Measurements from ENCODE around the gene PKN3.
"Not testable (repeated sequence)": the region's sequence is repeated elsewhere in the genome, so short reads cannot be mapped to it uniquely, and the experiment has no call there.

PKN3 gene

GRCh38 chr9:128702445-128702948 is at the start of gene PKN3:
Gene PKN3, plus strand, starts transcription at chr9:128702503. Its CDS starts 413 bp downstream, at chr9:128702916.
- DNase-seq = peak; percentile 76

GRCh38 chr9:128653908-128654307 is 48.4 kb upstream of the PKN3 start:
- DNase-seq = no peak

- DNase-seq = no peak
Measured at GRCh38 chr9:128654481-128654880, 47.8 kb upstream of the PKN3 start.

GRCh38 chr9:128656416-128657343 is 45.6 kb upstream of the PKN3 start, which contains the start of gene DYNC2I2:
Gene DYNC2I2, minus strand, starts transcription at chr9:128656847. Its CDS starts 121 bp downstream, at chr9:128656726.
- DNase-seq = peak; percentile 86

- no peak for DNase-seq
Measured at GRCh38 chr9:128657344-128657704, 45.0 kb upstream of the PKN3 start.

GRCh38 chr9:128657796-128658195 is 44.5 kb upstream of the PKN3 start:
- DNase-seq = no peak

GRCh38 chr9:128666481-128666941 is 35.8 kb upstream of the PKN3 start:
- DNase-seq = peak; percentile 53

- no peak for DNase-seq
Measured at GRCh38 chr9:128669786-128670185, 32.5 kb upstream of the PKN3 start.

GRCh38 chr9:128675382-128675781 is 26.9 kb upstream of the PKN3 start:
- DNase-seq = no peak

- DNase-seq = no peak
Measured at GRCh38 chr9:128677794-128678193, 24.5 kb upstream of the PKN3 start.

GRCh38 chr9:128683340-128684064 is 18.8 kb upstream of the PKN3 start:
- DNase-seq = peak; percentile 87

- no peak for DNase-seq
Measured at GRCh38 chr9:128684065-128684324, 18.3 kb upstream of the PKN3 start.

GRCh38 chr9:128684325-128685199 is 17.7 kb upstream of the PKN3 start:
- DNase-seq = peak; percentile 88

- DNase-seq = no peak
Measured at GRCh38 chr9:128685636-128686489, 16.4 kb upstream of the PKN3 start.

GRCh38 chr9:128687453-128687852 is 14.8 kb upstream of the PKN3 start:
- no peak for DNase-seq

- peak; percentile 88 for DNase-seq
Measured at GRCh38 chr9:128688501-128689292, 13.6 kb upstream of the PKN3 start, which contains the start of gene SET. Gene SET, plus strand, starts transcription at chr9:128689222. Its CDS starts 361 bp downstream, at chr9:128689583.

- peak; percentile 56 for DNase-seq
Measured at GRCh38 chr9:128689293-128689774, 13.0 kb upstream of the PKN3 start.

- peak; percentile 36 for DNase-seq
Measured at GRCh38 chr9:128689820-128690683, 12.3 kb upstream of the PKN3 start.

- no peak for DNase-seq
Measured at GRCh38 chr9:128690684-128691034, 11.6 kb upstream of the PKN3 start.

- DNase-seq = not testable (repeated sequence)
Measured at GRCh38 chr9:128693738-128694137, 8.6 kb upstream of the PKN3 start.
